ENCODE data around the gene TOR1AIP1.
"Not testable (repeated sequence)": the region's sequence is repeated elsewhere in the genome, so short reads cannot be mapped to it uniquely, and the experiment has no call there.

The TOR1AIP1 gene

DNA sequence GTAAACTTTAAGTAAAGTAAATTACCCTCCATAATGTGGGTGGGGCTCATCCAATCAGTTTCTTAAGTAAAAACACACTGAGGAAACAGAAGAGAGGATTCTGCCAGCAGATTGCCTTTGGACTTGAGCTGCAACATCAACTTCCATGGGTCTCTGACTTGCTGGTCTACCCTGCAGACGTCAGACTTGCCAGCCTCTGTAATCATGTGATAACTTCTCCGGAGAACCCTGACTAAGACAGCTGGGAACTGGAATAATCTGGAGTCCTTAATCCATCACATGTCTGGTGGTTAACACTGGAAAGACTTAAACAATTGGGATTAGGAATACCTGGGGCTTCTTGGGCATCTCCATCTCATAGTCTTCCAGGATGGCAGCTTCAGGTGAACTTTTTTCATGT, 59.4 kb downstream of the TOR1AIP1 start:
- DNase-seq = no peak

DNA sequence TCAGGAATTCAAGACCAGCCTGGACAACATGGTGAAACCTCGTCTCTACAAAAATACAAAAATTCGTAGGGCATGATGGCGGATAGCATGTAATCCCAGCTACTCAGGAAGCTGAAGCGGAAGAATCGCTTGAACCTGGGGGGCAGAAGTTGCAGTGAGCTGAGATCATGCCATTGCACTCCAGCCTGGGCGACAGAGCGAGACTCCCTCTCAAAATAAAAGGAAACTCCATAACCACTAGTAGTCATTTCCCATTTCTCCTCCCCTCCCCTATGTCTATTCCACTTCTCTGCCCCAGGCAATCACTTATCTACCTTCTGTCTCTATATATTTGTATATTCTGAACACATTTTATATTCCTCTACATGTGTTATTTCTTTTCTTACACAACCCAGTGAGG, 68.6 kb downstream of the TOR1AIP1 start:
- DNase-seq = no peak

DNA sequence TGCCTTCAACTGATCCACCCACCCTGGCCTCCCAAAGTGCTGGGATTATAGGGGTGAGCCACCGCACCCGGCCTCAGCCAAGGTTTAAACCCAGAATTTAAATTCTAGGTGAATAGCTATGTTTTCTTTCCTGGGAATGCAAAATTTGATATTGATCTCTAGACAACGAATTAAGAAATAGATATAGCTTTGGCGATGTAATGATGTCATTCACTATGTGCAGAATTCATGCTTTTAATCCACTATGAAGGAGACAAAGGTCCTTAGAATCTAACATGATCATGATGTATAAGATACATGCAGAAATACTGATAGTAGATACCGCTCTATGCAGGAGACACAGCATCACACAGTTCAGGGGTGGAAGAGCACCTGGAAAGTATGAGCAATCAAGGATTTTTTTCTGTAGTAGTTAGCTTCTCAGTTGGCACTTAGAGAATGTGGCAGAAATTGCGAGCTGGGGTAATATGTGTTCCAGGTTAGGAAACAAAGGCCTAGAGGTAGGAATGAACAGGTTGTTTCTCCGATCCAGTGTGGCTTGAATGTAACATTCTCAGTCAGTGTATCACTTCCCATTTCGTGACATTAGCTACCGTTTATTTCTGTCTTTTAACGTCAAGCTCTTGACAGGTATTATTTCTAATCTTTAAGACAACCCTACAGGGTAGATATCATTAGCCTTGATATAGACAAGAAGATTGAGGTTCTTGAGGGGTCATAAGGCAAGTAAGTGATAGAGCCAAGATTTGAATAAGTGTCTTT, 69.5 kb downstream of the TOR1AIP1 start:
- DNase-seq = no peak

DNA sequence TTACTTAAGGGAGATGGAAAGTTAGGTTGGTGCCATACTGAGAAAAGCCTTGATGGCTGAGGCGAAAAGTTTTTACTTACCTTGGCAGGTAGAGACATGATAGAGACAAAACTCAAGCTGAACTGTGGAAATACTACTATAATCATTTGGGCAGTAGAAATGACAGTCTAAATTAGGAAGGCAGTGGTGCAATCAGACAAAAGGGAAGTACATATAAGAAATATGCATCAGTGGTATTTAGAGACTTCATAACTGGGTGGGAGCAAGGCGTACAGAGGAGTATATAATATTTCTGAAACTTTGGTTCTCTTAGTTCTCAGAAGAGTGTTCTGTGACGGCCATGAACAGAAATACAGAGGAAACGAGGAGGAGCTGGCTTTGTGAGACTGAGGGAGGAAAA, 70.1 kb downstream of the TOR1AIP1 start:
- peak; percentile 55 for DNase-seq

DNA sequence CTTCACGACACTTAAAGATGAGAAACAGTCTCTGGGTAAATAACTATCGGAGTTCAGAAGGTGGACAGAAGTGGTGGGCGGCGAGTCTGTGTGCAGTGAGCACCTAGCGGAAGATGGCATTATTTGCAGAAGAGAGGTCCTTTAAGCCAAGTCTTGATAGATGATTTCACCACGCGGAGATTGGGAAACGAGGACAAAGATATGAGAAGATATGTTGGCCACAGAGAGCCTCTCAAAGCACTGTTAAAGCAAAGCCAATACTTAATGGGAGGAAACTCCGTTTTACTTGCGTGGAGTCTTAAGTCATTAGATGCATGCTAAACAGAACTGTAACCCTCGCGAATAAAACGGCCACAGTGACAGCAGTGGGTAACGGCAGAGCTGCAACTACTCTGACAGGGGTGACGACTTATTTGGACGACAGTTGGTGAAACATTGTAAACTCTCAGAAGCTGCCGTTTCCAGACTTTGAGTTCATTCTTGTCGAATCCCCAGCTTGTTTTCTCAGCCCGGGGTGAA, 71.9 kb downstream of the TOR1AIP1 start:
- DNase-seq = peak; percentile 88

DNA sequence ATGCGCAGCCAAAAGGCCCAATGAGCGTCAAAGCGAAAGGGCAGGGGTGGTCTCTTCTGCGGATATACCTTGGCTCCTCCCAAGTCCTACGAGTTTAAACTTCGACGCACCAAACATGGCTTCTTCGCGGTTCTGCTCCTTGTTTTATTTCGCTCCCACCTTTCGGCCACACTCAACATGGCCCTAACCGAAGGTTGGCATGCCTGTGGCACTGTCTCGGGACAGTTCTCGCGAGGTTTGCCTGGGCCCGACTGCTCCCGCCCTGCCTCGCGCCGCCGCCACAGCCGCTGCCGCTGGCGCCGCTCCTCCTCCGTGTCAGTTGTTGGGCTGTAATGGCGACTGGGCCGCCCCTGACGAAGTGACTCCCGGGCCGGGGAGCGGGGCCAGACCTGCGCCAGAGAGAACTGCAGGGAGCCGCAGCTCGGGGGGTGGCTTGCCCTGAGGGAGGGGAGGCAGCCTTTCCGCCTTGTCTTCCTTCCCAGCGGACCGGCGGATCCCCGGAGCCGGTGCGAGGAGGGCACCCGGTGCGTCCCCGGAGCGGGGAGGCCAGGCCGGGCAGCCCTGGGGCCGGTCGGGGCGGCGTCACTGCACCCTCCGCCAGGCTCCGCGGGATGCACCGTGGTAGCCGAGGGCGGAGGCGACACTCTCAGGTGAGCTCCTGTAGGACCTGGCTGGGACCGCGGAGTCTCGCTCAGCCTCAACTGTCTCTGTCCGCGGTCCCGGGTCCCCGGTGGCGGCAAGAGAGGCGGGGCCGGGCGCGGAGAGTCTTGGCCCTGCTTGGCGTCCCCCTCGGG, 72.6 kb downstream of the TOR1AIP1 start, which contains the start of gene CEP350:
CEP350 (plus strand) TSS at position 318 of the 794 bp plus-strand sequence. CDS start 31,372 bp downstream, outside the sequence.
- DNase-seq = peak; percentile 100

DNA sequence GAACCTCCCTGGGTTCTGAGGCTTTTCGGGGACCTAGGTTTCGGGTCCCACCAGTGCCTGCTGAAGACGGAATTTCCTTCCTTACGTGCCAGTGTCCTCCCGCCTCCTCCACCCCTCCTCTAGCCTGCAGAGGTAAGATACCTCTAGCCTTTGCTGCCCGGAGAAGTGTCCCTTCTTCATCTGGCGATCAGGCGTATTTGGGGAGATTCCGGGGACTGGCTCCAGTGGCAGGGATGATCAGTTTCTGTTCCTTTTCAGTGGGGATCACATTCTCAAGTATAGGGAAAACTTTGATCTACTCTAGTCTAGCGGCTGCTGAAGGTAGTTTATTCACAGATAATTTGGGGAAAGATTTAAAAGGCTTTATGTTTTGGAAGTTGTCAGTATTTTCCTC, 73.2 kb downstream of the TOR1AIP1 start:
- DNase-seq = peak; percentile 62

DNA sequence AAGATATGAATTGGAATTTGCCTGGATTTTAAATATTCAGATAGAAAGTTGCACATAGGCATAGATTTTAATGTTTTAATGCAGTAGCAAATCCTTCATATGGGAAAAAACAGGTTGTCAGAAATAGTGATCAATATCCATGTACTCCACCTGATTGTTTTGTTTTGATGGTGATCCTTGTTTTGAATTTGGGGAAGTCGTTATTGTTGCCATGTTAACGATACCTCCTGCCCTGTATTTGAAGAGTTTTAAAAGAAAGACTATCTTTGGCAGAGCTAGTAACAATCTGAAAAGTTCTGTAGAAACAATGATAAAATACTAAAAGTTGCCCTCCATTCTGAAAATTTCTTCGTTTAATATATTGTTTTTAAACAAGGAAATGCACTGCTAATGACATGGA, 73.6 kb downstream of the TOR1AIP1 start:
- peak; percentile 30 for DNase-seq

DNA sequence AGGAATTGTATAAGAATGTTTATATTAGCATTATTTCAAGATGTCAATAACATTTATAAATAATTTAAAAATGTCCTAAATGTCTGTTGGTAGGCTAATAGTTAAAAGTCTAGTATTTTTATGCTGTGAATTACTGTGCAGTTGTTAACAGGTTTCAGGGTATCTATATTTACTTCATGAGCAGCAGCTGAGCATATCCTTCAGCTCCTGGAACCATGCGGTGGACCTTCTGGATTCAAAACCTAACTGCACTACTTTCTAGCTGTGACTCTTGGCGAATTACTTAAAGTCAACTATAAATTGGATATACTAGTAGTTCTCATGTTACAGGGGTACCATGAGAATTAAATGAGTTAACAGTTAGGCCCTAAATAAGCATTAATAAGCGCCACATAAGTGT, 76.3 kb downstream of the TOR1AIP1 start:
- DNase-seq = no peak

DNA sequence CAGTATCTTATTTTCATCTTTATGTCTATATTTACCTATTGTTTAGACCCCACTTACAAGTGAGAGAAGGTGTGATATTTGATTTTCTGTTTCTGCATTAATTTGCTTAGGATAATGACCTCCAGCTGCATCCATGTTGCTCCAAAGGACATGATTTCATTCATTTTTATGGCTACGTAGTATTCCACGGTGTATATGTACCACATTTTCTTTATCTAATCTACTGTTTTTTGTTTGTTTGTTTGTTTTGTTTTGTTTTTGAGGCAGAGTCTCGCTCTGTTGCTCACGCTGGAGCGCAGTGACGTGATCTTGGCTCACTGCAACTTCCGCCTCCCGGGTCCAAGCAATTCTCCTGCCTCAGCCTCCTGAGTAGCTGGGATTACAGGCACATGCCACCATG, 80.1 kb downstream of the TOR1AIP1 start:
- not testable (repeated sequence) for DNase-seq

DNA sequence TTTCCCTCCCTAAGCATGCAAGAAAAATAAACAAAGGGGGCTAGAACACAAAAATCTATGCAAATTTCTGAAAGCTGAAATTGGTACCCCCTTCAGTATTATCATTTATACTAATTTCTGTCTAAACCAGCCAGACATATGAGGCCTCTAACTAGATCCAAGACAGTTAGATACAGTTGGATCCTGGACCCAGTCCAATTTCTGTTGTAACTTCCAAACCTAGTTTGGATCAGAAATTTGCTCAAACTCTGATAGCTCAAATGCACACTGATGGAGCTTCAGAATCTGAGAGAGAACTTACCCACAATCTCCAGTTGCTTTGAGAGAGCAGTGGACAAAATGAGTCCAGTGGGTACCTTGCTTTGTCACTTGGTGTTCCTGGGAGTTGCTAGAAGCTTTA, 84.5 kb downstream of the TOR1AIP1 start:
- no peak for DNase-seq

DNA sequence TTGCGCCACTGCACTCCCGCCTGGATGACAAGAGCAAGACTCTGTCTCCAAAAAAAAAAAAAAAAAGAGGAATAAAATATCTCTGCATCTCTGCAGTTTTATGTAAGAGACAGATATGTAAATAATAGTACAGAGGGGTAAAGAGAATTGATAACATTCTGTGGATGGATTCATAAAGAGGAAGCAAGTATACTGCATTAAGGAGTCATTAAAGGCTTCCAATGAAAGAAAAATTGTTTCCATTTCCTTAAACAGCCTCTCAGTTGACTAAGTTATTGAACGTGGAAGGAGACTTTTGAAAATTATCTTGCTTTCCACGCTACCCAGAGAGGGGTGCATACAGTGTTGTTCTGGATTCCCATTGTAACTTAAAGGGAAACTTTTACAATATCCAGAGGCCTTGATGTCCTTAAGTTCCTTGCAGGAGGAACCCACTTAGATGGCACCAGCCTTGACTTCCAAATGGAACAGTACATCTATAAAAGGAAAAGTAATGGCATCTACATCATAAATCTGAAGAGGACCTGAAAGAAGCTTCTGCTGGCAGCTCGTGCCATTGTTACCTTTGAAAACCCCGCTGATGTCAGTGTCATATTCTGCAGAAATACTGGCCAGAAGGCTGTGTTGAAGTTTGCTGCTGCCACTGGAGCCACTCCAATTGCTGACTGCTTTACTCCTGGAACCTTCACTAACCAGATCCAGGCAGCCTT, 86.4 kb downstream of the TOR1AIP1 start:
- DNase-seq = no peak

DNA sequence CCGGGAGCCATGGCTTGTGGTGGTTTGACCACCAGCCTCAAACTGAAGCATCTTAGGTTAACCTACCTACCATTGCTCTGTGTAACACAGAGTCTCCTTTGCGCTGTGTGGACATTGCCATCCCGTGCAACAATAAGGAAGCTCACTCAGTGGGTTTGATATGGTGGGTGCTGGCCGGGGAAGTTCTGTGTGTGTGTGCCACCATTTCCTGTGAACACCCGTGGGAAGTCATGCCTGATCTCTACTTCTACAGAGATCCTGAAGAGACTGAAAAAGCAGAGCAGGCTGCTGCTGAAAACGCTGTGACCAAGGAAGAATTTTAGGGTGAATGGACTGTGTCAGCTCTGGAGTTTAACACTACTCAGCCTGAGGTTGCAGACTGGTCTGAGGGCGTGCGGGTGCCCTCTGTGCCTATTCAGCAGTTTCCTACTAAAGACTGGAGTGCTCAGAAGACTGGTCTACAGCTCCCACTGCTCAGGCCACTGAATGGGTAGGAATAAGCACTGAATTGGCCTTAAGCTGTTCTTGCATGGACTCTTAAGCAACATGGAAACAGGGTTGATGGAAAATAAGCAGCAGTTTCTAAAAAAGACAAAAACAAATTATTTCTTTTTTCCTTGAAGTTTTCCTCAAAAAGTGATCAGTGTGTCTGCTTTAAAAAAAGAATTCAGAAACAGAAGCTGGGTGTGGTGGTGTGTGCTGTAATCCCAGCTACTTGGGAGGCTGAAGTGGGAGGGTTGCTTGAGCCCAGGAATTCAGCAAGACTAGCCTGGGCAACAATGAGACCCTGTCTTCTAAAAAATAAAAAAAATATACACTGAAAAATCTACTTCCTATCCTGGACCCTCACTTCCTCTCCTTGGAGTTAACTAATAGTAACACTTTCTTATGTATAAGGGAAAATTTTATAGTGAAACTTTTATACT, 87.2 kb downstream of the TOR1AIP1 start:
- DNase-seq = no peak
